MCF 10A (cell line): Measurements from ENCODE around the gene CISD3. TPM values are rescaled to one million over a fixed set of nuclear protein-coding genes. Genes with fewer than 3 reads are reported as not detected.

Source experiments
- BruUV-seq: library from RNA; stranded (reverse); fragments of 400-500 nt; replicated peaks from 2 replicates; lab custom pipeline; 2021; lab: Mats Ljungman, UMichigan
- CTCF ChIA-PET: fragments of 300-600 bp; sonication (Branson Sonifier 250); formaldehyde crosslinking; extraction: SDS; loops from one replicate; lab custom pipeline; 2021; ENCODE audit warnings: antibody characterized with exemption, inconsistent platforms; lab: Yijun Ruan, JAX
- POLR2A ChIA-PET: fragments of 300-600, 350-650 bp; sonication (Branson Sonifier 250); formaldehyde crosslinking; extraction: SDS; loops from one replicate; lab custom pipeline; 2020; ENCODE audit warnings: antibody characterized with exemption, inconsistent platforms; lab: Yijun Ruan, JAX
- DNase-seq: peaks from one replicate; pipeline ENCODE4 v3.0.0-alpha.2; 2018; ENCODE audit not compliant: unreplicated experiment
- H3K27ac Mint-ChIP-seq: one replicate; pipeline ENCODE4 v1.8.0; 2022; ENCODE audit warnings: mild to moderate bottlenecking, low read depth, mixed read lengths; ENCODE audit not compliant: unreplicated experiment
- H3K27me3 Mint-ChIP-seq: one replicate; pipeline ENCODE4 v1.8.0; 2022; ENCODE audit warnings: mixed read lengths; ENCODE audit not compliant: insufficient read depth, unreplicated experiment
- H3K36me3 Mint-ChIP-seq: one replicate; pipeline ENCODE4 v1.8.0; 2022; ENCODE audit warnings: mild to moderate bottlenecking, moderate library complexity, mixed read lengths; ENCODE audit not compliant: insufficient read depth, unreplicated experiment
- H3K4me1 Mint-ChIP-seq: one replicate; pipeline ENCODE4 v1.8.0; 2022; ENCODE audit warnings: mixed read lengths; ENCODE audit not compliant: insufficient read depth, unreplicated experiment
- H3K4me3 Mint-ChIP-seq: one replicate; pipeline ENCODE4 v1.8.0; 2022; ENCODE audit warnings: mild to moderate bottlenecking, moderate library complexity, mixed read lengths; ENCODE audit not compliant: unreplicated experiment
- H3K9me3 Mint-ChIP-seq: one replicate; pipeline ENCODE4 v1.8.0; 2022; ENCODE audit warnings: mixed read lengths; ENCODE audit not compliant: unreplicated experiment
- intact Hi-C: fragments of 100-400 bp; cut with micrococcal nuclease; formaldehyde crosslinking; loops from 2 replicates; pipeline ENCODE4 v1.14.1; 2022
- total RNA-seq: library from RNA; stranded (reverse); gene quantifications from 2 replicates; pipeline ENCODE4 v1.2.3, GENCODE V29; 2022
- TF ChIP-seq, protein P1 (sequence below): fragments of 200-600 bp; IDR thresholded peaks from one replicate; pipeline ENCODE4 v1.8.0; 2022; ENCODE audit warnings: antibody characterized with exemption, mild to moderate bottlenecking; ENCODE audit not compliant: unreplicated experiment

Gene CISD3
- total RNA-seq, 1 experiment from 2014 or later: 42.0 TPM

DNA sequence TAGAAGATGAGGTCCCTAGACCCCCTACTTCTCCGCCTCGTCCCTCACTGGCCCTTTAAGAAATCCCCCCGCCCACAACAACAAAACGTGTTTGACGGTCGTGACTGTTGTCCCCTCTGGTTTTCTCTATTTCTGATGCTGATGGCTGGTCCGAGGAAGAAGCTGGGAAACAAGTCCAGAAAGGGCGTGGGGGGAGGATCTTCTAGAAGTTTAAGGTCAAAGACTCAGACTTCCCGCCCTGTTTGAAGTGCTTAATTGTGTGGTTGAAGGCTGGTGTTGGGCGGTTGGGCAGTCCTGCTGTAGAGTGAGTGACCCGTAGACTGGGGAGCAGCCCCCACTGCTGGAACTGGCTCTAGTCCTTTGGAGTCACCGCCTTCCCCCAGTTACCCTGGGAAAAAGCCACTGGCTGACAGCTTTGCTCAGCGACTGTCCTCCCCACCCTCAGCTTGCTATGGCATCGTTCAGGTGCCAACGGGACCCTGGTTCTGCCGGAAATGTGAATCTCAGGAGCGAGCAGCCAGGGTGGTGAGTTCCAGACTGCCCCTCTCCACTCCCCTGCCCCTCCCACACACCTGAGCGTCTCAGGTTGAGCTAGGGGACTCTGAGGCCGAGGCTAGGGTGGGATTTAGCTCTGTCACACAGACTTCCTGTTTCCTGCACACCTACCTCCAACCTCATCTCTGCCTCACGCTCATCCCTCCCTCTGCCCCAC, 23.5 kb upstream of the CISD3 start:
- POLR2A ChIA-PET: interaction anchor here (0.6 to 4.0 kb wide), 9 partner anchors 8 to 459 kb away, joined by 3 to 29 read pairs (median 6); partner anchors contain the start of genes ARL5C and PSMB3

DNA sequence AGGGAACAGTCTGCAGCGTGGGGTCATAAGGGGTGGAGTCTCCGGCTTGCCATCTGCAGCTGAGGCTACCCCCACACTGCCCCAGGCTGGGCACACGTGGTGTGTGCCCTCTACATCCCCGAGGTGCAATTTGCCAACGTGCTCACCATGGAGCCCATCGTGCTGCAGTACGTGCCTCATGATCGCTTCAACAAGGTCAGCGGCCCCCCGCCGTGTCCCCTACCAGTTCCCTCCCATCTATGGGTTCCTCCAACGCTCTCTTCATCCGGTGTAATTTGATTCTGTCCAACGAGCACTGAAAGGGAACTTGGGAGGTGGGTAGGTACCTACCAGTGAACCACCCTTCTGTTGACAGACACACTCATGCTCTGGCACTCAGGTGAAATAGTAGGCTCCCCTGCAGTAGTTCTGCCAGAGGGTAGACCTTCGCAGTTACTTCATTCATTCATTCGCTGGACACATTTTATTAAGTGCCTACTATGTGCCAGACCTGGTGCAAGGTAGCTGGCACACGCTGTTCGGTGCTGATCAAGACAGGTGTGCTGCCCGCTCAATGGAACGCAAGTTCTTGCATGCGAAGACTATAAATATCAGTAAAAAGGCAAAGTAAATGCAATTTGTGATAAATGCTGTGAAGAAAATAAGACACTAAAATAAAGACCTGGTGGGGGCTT, 22.3 kb upstream of the CISD3 start:
- H3K4me1 Mint-ChIP-seq: peaks cover 11% of the 10 kb centered on the region
- no peak for DNase-seq
- POLR2A ChIA-PET: interaction anchor here (0.6 to 3.3 kb wide), 4 partner anchors 10 to 116 kb away, joined by 3 to 18 read pairs (median 6); no protein-coding TSS in a partner anchor
- H3K27ac Mint-ChIP-seq: peak overlapping the region; percentile 60
- TF ChIP-seq, protein P1, sequence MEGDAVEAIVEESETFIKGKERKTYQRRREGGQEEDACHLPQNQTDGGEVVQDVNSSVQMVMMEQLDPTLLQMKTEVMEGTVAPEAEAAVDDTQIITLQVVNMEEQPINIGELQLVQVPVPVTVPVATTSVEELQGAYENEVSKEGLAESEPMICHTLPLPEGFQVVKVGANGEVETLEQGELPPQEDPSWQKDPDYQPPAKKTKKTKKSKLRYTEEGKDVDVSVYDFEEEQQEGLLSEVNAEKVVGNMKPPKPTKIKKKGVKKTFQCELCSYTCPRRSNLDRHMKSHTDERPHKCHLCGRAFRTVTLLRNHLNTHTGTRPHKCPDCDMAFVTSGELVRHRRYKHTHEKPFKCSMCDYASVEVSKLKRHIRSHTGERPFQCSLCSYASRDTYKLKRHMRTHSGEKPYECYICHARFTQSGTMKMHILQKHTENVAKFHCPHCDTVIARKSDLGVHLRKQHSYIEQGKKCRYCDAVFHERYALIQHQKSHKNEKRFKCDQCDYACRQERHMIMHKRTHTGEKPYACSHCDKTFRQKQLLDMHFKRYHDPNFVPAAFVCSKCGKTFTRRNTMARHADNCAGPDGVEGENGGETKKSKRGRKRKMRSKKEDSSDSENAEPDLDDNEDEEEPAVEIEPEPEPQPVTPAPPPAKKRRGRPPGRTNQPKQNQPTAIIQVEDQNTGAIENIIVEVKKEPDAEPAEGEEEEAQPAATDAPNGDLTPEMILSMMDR: no peak
- H3K9me3 Mint-ChIP-seq: no peaks in the 10 kb centered on the region
- H3K36me3 Mint-ChIP-seq: peaks cover 42% of the 10 kb centered on the region
- no peaks in the 10 kb centered on the region for H3K27me3 Mint-ChIP-seq
- CTCF ChIA-PET: interaction anchor here (0.6 to 1.5 kb wide), 4 partner anchors 23 to 284 kb away, joined by 3 to 4 read pairs (median 4); partner anchors contain the start of gene CISD3
- intact Hi-C loops: loop anchor here (10.0 kb wide), 1 partner anchor 47 kb away; the partner anchor contains the start of gene PSMB3
- H3K4me3 Mint-ChIP-seq: no peak overlapping the region
- BruUV-seq: no TSS peak

More for the DNA sequence above, 23.5 kb upstream of the CISD3 start:
- Mint-ChIP-seq H3K27me3 (no peaks in the 10 kb centered on the region), H3K27ac (peak overlapping the region; percentile 90), H3K36me3 (peaks cover 48% of the 10 kb centered on the region), H3K9me3 (no peaks in the 10 kb centered on the region), H3K4me1 (peaks cover 11% of the 10 kb centered on the region), H3K4me3 (peak overlapping the region; percentile 99)
- TF ChIP-seq, protein P1: no peak
- intact Hi-C loops: loop anchor here (10.0 kb wide), 1 partner anchor 48 kb away; the partner anchor contains the start of gene PSMB3
- CTCF ChIA-PET: interaction anchor here (0.7 to 1.1 kb wide), 2 partner anchors 29 to 30 kb away, joined by 3 to 4 read pairs; no protein-coding TSS in a partner anchor
- no TSS peak for BruUV-seq
- DNase-seq: peak; percentile 20

DNA sequence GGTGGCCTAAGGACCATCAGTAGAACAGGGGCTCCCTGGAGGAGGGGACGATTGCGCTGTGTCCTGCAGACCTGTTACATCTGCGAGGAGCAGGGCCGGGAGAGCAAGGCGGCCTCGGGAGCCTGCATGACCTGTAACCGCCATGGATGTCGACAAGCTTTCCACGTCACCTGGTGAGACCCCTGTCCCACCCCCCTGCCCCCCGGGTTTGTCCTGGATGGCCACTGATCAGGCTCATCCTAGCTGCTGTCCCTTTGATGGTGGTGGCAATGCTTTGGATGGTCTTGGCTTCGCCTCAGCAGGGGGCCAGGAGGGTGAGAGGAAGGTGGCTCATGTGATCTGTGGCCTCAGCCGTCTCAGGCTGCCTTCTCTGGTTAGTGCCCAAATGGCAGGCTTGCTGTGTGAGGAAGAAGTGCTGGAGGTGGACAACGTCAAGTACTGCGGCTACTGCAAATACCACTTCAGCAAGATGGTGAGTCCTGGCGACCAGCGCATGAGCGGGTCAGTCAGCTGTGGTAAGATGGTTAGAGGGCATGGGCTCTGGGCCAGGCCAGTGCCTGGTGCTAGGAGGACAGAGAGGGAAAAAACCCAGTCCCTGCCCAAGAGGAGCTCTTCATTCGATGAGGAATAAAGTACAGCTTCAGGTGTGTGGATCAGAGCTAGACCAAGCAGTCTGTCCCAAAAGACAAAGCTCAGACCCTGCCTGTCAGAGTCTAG, 20.9 kb upstream of the CISD3 start:
- no peak for DNase-seq

More for the DNA sequence above, 20.9 kb upstream of the CISD3 start:
- TF ChIP-seq, protein P1: no peak
- no peaks in the 10 kb centered on the region for H3K27me3 Mint-ChIP-seq
- POLR2A ChIA-PET: interaction anchor here (1.6 kb wide), 1 partner anchor 115 kb away, joined by 3 read pairs; no protein-coding TSS in a partner anchor
- no peak overlapping the region for H3K4me3 Mint-ChIP-seq
- peaks cover 33% of the 10 kb centered on the region for H3K36me3 Mint-ChIP-seq
- CTCF ChIA-PET: interaction anchor here (0.5 to 1.5 kb wide), 5 partner anchors 20 to 31 kb away, joined by 3 to 8 read pairs (median 4); partner anchors contain the start of gene CISD3
- H3K4me1 Mint-ChIP-seq: peaks cover 11% of the 10 kb centered on the region
- H3K9me3 Mint-ChIP-seq: no peaks in the 10 kb centered on the region
- no peak overlapping the region for H3K27ac Mint-ChIP-seq
- no TSS peak for BruUV-seq
- intact Hi-C loops: loop anchor here (10.0 kb wide), 1 partner anchor 46 kb away; the partner anchor contains the start of gene PSMB3
